Measurements from ENCODE around the gene SLC35F6. TPM values are rescaled to one million over a fixed set of nuclear protein-coding genes. Genes with fewer than 3 reads are reported as not detected.

SLC35F6 gene
- polyA plus RNA-seq, 1 donor (not counting 4 experiments of a cell fraction or from before 2014, with no cell fraction given), result 25.7 TPM

- Histone ChIP-seq H2AFZ (ENCODE audit: control insufficient read depth, low read length) (no peak overlapping the region), H3K9ac (ENCODE audit: control insufficient read depth, extremely low read depth, insufficient read depth, low read length) (no peak overlapping the region), H3K79me2 (ENCODE audit: control insufficient read depth, insufficient read depth, low read length) (no peaks in the 10 kb centered on the region), H3K36me3 (ENCODE audit: control insufficient read depth in 2 of 2, extremely low read depth in 1 of 2, insufficient read depth in 2 of 2, low read length in 2 of 2) (no peaks in the 10 kb centered on the region), H3K4me3 (ENCODE audit: control insufficient read depth in 2 of 3, extremely low read depth in 1 of 3, insufficient read depth in 2 of 3, low read depth in 1 of 3, low read length in 3 of 3) (no peak overlapping the region), H3K4me1 (ENCODE audit: control insufficient read depth, extremely low read depth, insufficient read depth, low read length) (no peaks in the 10 kb centered on the region), H3K4me2 (ENCODE audit: control insufficient read depth, extremely low read depth, insufficient read depth, low read depth, low read length) (no peak overlapping the region), H3K27ac (ENCODE audit: control insufficient read depth, insufficient read depth, low read length) (no peak overlapping the region), H3K9me1 (ENCODE audit: control insufficient read depth, extremely low read depth, insufficient read depth, low read length) (no peaks in the 10 kb centered on the region), H3K9me3 (ENCODE audit: control insufficient read depth, low read depth, low read length) (no peaks in the 10 kb centered on the region), H3K27me3 (ENCODE audit: control insufficient read depth, extremely low read depth, insufficient read depth, low read length) (no peaks in the 10 kb centered on the region), H4K20me1 (ENCODE audit: control insufficient read depth, extremely low read depth, insufficient read depth, low read length) (no peaks in the 10 kb centered on the region)
- DNase-seq (ENCODE audit: low read depth, low spot score) (no peak), FAIRE-seq (no peak)
- TF ChIP-seq EZH2 (IDR thresholded peaks at IDR 0.05; ENCODE audit: low read length), result no peak
- TF ChIP-seq, protein P1, sequence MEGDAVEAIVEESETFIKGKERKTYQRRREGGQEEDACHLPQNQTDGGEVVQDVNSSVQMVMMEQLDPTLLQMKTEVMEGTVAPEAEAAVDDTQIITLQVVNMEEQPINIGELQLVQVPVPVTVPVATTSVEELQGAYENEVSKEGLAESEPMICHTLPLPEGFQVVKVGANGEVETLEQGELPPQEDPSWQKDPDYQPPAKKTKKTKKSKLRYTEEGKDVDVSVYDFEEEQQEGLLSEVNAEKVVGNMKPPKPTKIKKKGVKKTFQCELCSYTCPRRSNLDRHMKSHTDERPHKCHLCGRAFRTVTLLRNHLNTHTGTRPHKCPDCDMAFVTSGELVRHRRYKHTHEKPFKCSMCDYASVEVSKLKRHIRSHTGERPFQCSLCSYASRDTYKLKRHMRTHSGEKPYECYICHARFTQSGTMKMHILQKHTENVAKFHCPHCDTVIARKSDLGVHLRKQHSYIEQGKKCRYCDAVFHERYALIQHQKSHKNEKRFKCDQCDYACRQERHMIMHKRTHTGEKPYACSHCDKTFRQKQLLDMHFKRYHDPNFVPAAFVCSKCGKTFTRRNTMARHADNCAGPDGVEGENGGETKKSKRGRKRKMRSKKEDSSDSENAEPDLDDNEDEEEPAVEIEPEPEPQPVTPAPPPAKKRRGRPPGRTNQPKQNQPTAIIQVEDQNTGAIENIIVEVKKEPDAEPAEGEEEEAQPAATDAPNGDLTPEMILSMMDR (optimal IDR thresholded peaks at IDR 0.05 in 1 of 3, IDR thresholded peaks at IDR 0.05 in 1 of 3, conservative IDR thresholded peaks at IDR 0.05 in 1 of 3; ENCODE audit: extremely low read depth in 1 of 3, insufficient read depth in 2 of 3, low read length in 3 of 3), result no peak
- dilution Hi-C loops (cut with MboI; ENCODE audit: extremely low pct_ligation_motif_present, low sequenced_read_pairs), result no loop called here
These were observed 26.9 kb upstream of the SLC35F6 start for GRCh38 chr2:26737221-26737620.

DNA sequence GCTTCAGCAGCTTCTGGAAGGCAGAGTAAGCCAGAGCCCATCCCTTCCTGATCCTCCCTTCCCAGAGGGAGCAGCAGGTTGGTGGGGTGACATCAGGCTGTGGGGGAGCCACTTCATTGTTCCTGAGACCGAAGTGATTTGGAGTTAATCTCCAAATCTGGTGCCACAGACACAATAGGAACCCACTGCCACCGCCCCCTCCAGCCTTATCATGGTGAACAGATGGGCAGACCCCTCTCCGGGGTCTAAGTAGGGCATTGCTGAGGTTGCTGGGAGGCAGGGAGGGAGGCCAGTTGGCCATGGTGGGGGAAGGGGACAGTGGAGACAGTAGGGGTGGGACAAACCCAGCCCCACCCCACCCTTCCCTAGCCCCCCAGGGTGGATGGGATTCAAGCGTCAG is 25.6 kb upstream of the SLC35F6 start:
- no peak overlapping the region for H3K4me3 ChIP-seq (ENCODE audit: control insufficient read depth in 2 of 3, extremely low read depth in 1 of 3, insufficient read depth in 2 of 3, low read depth in 1 of 3, low read length in 3 of 3)
- H3K27me3 ChIP-seq (ENCODE audit: control insufficient read depth, extremely low read depth, insufficient read depth, low read length), result no peaks in the 10 kb centered on the region
- no peaks in the 10 kb centered on the region for H4K20me1 ChIP-seq (ENCODE audit: control insufficient read depth, extremely low read depth, insufficient read depth, low read length)
- no peak overlapping the region for H3K9ac ChIP-seq (ENCODE audit: control insufficient read depth, extremely low read depth, insufficient read depth, low read length)
- H3K27ac ChIP-seq (ENCODE audit: control insufficient read depth, insufficient read depth, low read length), result no peak overlapping the region
- no peaks in the 10 kb centered on the region for H3K4me1 ChIP-seq (ENCODE audit: control insufficient read depth, extremely low read depth, insufficient read depth, low read length)
- DNase-seq (ENCODE audit: low read depth, low spot score) (no peak), FAIRE-seq (no peak)
- H2AFZ ChIP-seq (ENCODE audit: control insufficient read depth, low read length), result no peak overlapping the region
- no peaks in the 10 kb centered on the region for H3K9me1 ChIP-seq (ENCODE audit: control insufficient read depth, extremely low read depth, insufficient read depth, low read length)
- H3K36me3 ChIP-seq (ENCODE audit: control insufficient read depth in 2 of 2, extremely low read depth in 1 of 2, insufficient read depth in 2 of 2, low read length in 2 of 2), result no peaks in the 10 kb centered on the region
- H3K79me2 ChIP-seq (ENCODE audit: control insufficient read depth, insufficient read depth, low read length), result no peaks in the 10 kb centered on the region
- dilution Hi-C loops (cut with MboI; ENCODE audit: extremely low pct_ligation_motif_present, low sequenced_read_pairs), result no loop called here
- H3K4me2 ChIP-seq (ENCODE audit: control insufficient read depth, extremely low read depth, insufficient read depth, low read depth, low read length), result no peak overlapping the region
- no peaks in the 10 kb centered on the region for H3K9me3 ChIP-seq (ENCODE audit: control insufficient read depth, low read depth, low read length)
- TF ChIP-seq, protein P1 (optimal IDR thresholded peaks at IDR 0.05 in 1 of 3, IDR thresholded peaks at IDR 0.05 in 1 of 3, conservative IDR thresholded peaks at IDR 0.05 in 1 of 3; ENCODE audit: extremely low read depth in 1 of 3, insufficient read depth in 2 of 3, low read length in 3 of 3), result no peak
- TF ChIP-seq EZH2 (IDR thresholded peaks at IDR 0.05; ENCODE audit: low read length), result no peak

Data from keratinocyte (primary cell).